HuH-7 (cell line): Measurements from ENCODE around the gene ATP6V1A.

Experiments used
- DNase-seq: peaks from one replicate; pipeline ENCODE4 v3.0.0; 2011; ENCODE audit warnings: low spot score

The ATP6V1A gene

DNA sequence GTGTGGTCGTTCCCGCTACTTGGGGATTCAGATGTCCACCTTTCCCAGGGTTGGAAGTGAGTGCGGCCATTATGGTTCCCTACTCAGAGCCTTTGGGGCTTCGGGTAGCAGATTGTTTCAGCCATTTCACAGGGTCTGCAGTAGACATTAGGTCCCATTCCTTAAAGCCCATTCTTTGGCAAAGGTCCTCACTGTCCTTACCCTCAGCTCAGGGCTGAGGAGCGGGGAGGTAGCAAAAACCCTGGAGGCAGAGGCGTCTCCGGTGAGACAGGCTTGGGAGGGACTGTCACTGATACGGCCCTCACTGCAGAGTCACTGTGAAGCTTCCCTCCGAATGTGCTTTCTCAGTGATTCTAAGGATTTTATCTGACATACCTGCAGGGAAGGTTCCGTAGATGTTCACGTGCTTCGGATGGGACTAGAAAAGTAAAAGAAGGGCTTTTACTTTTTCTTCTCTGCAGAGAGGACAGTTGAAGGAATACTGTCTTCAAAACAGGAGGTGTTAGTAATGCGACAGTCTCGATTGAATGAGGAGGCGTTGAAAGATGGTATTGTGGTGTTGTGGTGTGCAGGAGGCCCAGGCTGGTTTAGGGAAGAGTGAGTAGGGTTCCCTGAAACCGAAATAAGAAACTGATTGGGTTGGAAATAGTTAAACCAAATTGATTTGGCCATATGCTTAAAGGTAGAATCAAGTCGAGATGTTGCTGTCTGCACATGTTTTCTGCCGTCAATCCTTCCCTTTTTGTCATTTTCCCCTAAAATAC lies 630 bp downstream of the ATP6V1A start:
- DNase-seq: peak; percentile 13

DNA sequence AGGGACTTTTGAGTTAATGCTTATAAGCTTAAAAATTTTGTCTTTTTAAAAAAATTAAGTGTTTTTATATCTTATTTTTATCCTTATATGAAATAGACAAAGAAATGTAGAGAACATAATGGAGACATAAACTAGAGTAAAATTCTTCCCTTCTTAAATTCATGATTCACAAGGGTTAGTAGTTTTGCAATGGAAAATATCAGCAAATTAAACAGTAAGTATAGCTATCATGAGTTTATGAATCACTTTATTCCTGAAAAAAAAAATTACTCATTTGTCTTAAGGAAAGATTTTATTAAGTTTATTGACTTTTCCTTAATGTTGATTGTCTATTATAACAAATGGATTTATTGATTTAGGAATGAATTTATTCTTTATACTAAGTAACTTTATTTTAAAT lies 4.3 kb downstream of the ATP6V1A start:
- DNase-seq: no peak

DNA sequence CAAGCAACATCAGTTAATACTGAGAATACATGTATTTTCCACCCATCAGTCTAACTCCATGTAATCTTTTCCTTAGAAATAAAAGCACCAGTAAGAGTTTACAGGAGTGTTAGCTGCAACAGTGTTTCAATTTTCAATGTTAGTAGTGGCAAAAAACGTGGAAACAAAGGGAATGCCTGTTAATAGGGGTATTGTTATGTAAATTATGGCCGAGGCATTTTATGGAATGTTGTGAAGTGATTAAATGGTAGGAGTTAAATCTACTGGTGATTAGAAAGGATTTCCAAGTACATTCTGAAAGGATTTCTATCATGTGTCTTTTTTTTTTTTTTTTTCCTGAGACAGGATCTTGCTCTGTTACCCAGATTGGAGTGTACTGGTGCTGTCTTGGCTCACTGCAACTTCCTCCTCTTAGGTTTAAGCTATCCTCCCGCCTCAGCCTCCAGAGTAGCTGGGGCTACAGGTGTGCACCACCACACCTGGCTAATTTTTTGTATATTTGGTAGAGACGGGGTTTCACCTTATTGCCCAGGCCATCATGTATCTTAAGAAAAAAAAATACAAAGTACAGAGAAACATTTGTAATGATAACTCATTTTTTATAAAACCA lies 6.6 kb downstream of the ATP6V1A start:
- DNase-seq: no peak

- DNase-seq: no peak
These were observed 7.8 kb downstream of the ATP6V1A start for GRCh38 chr3:113754494-113755159.

- no peak for DNase-seq
These were observed 11.7 kb downstream of the ATP6V1A start for GRCh38 chr3:113758389-113759024.

DNA sequence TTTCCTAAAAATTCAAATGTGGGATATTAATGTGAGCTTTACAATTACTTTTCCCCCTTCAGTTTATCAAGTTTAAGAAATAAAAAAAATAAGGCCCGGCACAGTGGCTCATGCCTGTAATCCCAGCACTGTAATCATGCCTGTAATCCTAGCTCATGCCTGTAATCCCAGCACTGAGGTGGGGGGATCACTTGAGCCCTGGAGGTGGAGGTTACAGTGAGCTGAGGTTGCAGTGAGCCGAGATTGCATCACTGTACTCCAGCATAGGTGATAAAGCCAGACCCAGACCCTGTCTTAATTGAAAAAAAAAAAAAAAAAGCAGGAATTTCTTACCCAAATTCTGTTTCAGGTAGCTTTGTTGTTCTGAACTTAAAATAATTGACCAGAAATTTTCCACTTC lies 17.9 kb downstream of the ATP6V1A start:
- no peak for DNase-seq

- DNase-seq: peak; percentile 35
These were observed 22.7 kb downstream of the ATP6V1A start for GRCh38 chr3:113769551-113769950.

DNA sequence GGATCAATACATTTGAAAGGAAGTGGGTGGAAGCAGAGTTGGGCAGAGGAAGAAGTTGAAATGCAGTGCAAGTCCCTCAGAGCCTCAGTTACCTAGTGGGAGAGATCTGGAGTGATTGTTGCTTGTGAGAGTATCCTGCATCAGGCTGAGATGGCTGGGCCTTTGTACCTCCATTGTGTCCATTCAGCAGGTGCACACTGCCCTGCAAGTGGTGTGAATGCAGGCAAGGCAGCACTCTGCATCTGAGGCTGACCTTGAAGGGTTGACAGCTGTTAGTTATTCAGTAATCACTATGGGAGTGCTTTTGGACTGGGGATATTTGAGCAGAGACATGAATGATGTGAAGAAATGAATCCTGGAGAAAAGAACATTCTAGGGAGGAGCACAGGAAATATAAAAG lies 25.2 kb downstream of the ATP6V1A start:
- DNase-seq: peak; percentile 17

- DNase-seq: no peak
These were observed 26.5 kb downstream of the ATP6V1A start for GRCh38 chr3:113773381-113773780.

- no peak for DNase-seq
These were observed 28.7 kb downstream of the ATP6V1A start for GRCh38 chr3:113775516-113775915.

DNA sequence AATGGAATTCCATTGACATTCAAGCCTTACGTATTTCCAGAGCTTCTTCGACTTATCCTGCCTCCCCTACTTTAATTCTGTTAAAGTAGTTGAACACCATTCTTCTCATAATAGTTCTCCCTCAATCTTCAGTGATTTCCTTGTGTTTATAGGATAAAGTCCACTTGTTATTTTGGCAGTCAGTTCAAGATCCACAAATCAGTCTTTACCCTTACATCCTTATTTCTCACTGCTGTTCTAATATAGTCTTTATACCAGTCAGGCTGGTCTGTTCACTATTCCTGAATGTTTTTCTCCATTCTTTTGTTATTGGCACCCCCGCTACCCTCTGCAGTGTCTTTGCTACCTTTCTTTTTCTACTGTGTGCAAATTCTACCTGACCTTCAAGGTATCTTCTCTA lies 29.7 kb downstream of the ATP6V1A start:
- DNase-seq: no peak

- no peak for DNase-seq
These were observed 36.6 kb downstream of the ATP6V1A start for GRCh38 chr3:113783463-113783862.

- DNase-seq: no peak
These were observed 37.1 kb downstream of the ATP6V1A start for GRCh38 chr3:113783980-113784379.

DNA sequence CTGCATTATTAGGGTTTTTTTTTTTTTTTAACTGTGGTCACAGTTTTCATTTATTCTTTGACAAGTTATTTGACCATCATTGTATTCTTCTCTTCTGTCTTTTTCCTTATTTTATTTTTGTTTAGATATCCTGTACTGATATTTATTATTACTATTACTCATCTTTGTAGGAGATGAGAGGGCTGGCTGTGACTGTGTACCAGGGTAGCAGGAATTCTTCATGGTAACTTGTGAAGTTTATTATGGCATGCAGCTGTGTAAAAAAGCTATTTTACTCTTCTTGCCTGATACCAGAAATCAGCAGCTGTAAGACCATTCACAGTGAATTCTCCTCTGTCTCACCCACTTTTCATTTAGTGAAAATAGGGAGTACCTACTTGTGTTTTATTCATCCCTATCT lies 44.5 kb downstream of the ATP6V1A start:
- no peak for DNase-seq

GRCh38 chr3:113794526-113794925 lies 47.7 kb downstream of the ATP6V1A start:
- no peak for DNase-seq

DNA sequence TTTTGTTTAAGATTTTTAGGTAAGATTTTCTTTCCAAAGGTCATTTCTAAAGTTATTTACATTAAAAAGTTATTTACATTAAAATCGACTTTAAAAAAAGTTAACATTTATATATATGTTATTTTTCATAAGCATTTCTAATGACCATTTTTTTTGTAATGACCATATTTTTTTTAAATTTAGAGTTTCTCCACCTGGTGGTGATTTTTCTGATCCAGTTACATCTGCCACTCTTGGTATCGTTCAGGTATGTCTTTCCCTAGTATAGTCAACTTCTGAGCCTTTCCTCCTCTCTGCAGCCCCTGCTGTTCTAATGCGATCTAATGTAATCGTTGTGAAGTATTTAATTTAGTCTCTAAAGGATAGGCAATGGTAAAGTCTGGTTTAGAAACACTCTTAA lies 48.9 kb downstream of the ATP6V1A start:
- DNase-seq: no peak

- no peak for DNase-seq
These were observed 56.1 kb downstream of the ATP6V1A start for GRCh38 chr3:113802795-113803455.

DNA sequence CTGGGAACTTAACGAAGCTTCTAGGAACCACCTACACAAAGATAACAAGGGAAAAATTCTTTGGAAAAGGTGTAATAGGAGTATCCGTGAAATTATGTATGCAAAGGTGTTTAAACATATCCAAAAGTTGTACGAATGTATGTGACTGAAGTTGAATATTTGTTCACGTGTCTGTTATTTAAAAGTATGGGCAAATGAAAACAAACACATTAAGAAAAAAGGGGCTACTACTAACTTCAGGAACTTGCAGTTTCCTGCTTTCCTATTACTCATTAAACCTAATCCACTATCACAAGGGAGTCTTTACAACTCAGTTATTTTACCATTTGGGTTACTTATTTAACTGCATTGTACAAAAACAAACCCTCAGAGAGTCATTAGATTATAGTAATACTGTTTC lies 57.8 kb downstream of the ATP6V1A start:
- no peak for DNase-seq

DNA sequence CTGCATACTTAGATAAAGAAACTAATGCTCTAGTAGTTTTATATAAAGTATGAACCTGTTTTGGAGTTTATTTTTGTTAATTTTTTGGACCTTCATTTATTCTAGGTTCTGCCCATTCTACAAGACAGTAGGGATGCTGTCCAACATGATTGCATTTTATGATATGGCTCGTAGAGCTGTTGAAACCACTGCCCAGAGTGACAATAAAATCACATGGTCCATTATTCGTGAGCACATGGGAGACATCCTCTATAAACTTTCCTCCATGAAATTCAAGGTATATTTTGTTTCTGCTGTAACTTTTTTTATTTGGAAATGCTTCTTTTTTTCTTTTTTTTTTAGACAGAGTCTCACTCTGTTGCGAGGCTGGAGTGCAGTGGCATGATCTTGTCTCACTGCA lies 58.4 kb downstream of the ATP6V1A start:
- no peak for DNase-seq

DNA sequence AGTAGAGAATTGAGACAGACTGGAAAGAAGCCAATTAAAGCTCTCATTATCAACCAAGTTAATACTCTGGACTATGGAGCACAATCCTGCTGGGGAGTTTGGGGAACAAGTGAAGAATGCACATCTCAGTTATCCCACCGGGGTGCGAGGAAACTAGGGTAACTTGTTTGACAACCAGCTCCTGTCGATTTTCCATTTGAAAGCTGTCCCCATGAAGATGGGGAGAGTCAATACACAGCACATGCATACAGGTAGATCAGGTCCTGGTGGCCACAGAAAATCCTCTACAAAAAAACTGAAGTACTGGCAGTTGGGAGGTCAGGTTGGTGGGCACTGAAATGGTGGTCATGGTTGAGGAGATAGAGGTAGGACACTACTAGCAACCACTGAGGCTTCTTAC lies 66.0 kb downstream of the ATP6V1A start:
- DNase-seq: no peak

- DNase-seq: no peak
These were observed 73.0 kb downstream of the ATP6V1A start for GRCh38 chr3:113819866-113820265.

DNA sequence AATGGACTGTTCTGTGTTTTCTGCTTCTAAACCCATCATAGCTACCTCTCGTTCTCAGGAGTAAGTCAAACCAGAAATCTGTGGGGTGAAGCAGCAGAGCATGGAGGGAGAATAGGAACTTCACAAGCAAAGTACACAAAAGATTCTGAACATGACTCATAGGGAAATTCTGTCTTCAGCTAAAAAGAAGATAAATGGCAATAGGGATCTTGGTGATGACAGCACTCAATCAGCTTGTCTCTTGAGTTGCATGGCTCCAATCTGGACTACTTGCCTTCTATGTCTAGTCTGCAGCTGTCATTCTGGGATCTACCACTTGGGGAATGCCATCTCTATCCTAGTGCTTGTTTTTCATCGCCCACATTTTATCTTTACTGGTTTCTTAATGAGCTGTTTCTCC lies 78.3 kb downstream of the ATP6V1A start:
- peak; percentile 38 for DNase-seq
